ENCODE results near the gene B3GAT1.

GRCh38 chr11:134347441-134347840, 64.6 kb downstream of the B3GAT1 start:
- TF ChIP-seq, protein P1, sequence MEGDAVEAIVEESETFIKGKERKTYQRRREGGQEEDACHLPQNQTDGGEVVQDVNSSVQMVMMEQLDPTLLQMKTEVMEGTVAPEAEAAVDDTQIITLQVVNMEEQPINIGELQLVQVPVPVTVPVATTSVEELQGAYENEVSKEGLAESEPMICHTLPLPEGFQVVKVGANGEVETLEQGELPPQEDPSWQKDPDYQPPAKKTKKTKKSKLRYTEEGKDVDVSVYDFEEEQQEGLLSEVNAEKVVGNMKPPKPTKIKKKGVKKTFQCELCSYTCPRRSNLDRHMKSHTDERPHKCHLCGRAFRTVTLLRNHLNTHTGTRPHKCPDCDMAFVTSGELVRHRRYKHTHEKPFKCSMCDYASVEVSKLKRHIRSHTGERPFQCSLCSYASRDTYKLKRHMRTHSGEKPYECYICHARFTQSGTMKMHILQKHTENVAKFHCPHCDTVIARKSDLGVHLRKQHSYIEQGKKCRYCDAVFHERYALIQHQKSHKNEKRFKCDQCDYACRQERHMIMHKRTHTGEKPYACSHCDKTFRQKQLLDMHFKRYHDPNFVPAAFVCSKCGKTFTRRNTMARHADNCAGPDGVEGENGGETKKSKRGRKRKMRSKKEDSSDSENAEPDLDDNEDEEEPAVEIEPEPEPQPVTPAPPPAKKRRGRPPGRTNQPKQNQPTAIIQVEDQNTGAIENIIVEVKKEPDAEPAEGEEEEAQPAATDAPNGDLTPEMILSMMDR (conservative IDR thresholded peaks at IDR 0.05 in 1 of 2, IDR thresholded peaks at IDR 0.05 in 1 of 2; ENCODE audit: low read depth in 1 of 2, low read length in 2 of 2): no peak
- no peak for TF ChIP-seq EZH2 (IDR thresholded peaks at IDR 0.05; ENCODE audit: low read length, missing control alignments)

Measured in fibroblast of lung (primary cell).